GM10847 (cell line): ENCODE measurements around the gene PROCA1.
A peak's percentile ranks its signal among the peaks of the same experiment; 100 is the strongest.

Experiments
- POLR2A ChIP-seq: IDR thresholded peaks from 2 replicates; pipeline ENCODE4 v1.6.1; 2011; ENCODE audit not compliant: insufficient read length; ENCODE audit errors: extremely low read depth

Gene PROCA1

GRCh38 chr17:28720247-28720996, 8.7 kb upstream of the PROCA1 start:
- TF ChIP-seq POLR2A: no peak

GRCh38 chr17:28719021-28719433, 7.3 kb upstream of the PROCA1 start:
- no peak for TF ChIP-seq POLR2A

GRCh38 chr17:28718333-28719020, 6.8 kb upstream of the PROCA1 start:
- no peak for TF ChIP-seq POLR2A

GRCh38 chr17:28717578-28718332, 6.1 kb upstream of the PROCA1 start, which contains the start of gene RAB34:
RAB34 (minus strand) TSS chr17:28717868; CDS start chr17:28717266, 602 bp downstream.
- no peak for TF ChIP-seq POLR2A

GRCh38 chr17:28716740-28717577, 5.3 kb upstream of the PROCA1 start:
- no peak for TF ChIP-seq POLR2A

GRCh38 chr17:28715217-28715616, 3.5 kb upstream of the PROCA1 start:
- TF ChIP-seq POLR2A: no peak

GRCh38 chr17:28714281-28714680, 2.6 kb upstream of the PROCA1 start:
- no peak for TF ChIP-seq POLR2A

- no peak for TF ChIP-seq POLR2A
Measured at GRCh38 chr17:28712705-28713415, 1.2 kb upstream of the PROCA1 start.

- TF ChIP-seq POLR2A: peak; percentile 14
Measured at GRCh38 chr17:28712032-28712704, 480 bp upstream of the PROCA1 start.

GRCh38 chr17:28710861-28711722, 596 bp downstream of the PROCA1 start:
- peak; percentile 64 for TF ChIP-seq POLR2A

GRCh38 chr17:28707339-28707720, 4.4 kb downstream of the PROCA1 start:
- no peak for TF ChIP-seq POLR2A

- no peak for TF ChIP-seq POLR2A
Measured at GRCh38 chr17:28706471-28707338, 5.0 kb downstream of the PROCA1 start.
